Measurements from ENCODE around the gene AXL. TPM values are rescaled to one million over a fixed set of nuclear protein-coding genes. Genes with fewer than 3 reads are reported as not detected.

AXL gene
- total RNA-seq, 2 experiments from 2014 or later: not detected

DNA sequence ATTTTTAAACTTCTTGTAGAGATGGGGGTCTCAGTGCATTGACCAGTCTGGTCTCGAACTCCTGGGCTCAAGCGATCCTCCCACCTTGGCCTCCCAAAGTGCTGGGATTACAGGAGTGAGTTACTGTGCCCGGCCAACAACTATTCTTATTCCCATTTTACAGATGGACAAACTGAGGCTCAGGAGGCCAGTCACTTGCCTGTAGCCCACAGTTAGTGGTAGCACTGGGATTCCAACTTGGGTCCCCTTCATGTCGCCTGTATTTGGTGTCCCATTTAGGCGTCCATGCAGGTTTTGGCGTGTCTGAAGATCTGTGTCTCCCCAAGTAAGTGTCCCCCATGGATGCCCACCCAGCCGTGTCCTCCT lies 791 bp upstream of the AXL start:
- Mint-ChIP-seq H3K27me3 (ENCODE audit: low read depth) (peaks cover 30% of the 10 kb centered on the region), H3K4me1 (ENCODE audit: low read depth) (no peaks in the 10 kb centered on the region), H3K9me3 (ENCODE audit: insufficient read depth) (no peaks in the 10 kb centered on the region), H3K27ac (no peak overlapping the region), H3K36me3 (ENCODE audit: low read depth) (no peaks in the 10 kb centered on the region), H3K4me3 (no peak overlapping the region)
- POLR2A ChIA-PET: no interaction called here
- ATAC-seq (no peak), DNase-seq (no peak)
- CTCF ChIA-PET: no interaction called here

DNA sequence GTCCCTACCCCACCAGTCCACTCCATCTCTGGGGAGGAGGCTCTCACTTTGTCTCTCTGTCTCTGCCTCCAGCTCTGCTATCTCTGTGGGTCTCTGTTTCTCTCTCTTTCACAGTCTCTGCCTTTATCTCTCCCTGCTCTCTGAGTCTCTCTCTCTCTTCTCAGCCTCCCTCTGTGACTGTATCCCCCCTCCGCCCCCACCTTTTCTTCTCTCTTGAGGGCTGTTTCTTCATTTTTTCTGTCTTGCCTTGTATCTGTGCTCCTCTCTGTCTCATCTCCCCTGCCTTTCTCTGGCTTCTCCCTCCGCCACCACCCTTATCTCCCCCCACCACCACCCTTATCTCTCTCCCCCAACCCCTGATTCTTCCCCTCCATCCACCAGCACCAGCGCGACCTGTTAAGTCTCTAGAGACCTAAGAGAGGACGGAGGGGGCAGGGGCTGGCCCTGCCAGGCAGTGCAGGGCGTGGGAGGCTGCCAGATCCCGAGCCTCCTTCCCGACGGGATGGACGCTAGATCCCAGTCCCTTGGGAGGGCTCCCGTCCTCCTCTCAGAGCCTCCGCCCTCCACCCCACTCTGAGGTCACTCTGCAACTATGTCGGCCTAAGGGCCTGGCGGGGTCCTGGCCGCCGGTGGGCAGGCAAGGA lies 1.0 kb downstream of the AXL start:
- H3K4me1 Mint-ChIP-seq (ENCODE audit: low read depth): no peaks in the 10 kb centered on the region
- CTCF ChIA-PET: no interaction called here
- DNase-seq (no peak), ATAC-seq (no peak)
- no peak overlapping the region for H3K4me3 Mint-ChIP-seq
- POLR2A ChIA-PET: no interaction called here
- H3K36me3 Mint-ChIP-seq (ENCODE audit: low read depth): no peaks in the 10 kb centered on the region
- no peaks in the 10 kb centered on the region for H3K9me3 Mint-ChIP-seq (ENCODE audit: insufficient read depth)
- no peak overlapping the region for H3K27ac Mint-ChIP-seq
- H3K27me3 Mint-ChIP-seq (ENCODE audit: low read depth): peaks cover 39% of the 10 kb centered on the region

DNA sequence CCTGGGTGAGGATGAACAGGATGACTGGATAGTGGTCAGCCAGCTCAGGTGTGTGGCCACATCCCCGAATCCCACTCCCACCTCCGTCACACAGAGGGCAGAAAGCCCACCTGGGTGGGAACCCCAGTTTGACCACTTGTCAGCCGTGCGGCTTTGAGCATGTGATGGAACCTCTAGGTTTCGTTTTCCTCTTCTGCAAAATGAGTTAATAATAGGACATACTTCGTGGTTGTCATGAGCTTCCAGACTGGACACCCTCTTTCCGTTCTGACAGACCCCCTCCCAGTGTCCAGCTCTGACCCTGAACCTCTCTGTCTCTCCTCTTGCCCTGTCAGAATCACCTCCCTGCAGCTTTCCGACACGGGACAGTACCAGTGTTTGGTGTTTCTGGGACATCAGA lies 1.8 kb downstream of the AXL start:
- H3K36me3 Mint-ChIP-seq (ENCODE audit: low read depth): no peaks in the 10 kb centered on the region
- no peaks in the 10 kb centered on the region for H3K9me3 Mint-ChIP-seq (ENCODE audit: insufficient read depth)
- DNase-seq (no peak), ATAC-seq (no peak)
- no peak overlapping the region for H3K4me3 Mint-ChIP-seq
- no peak overlapping the region for H3K27ac Mint-ChIP-seq
- POLR2A ChIA-PET: no interaction called here
- H3K4me1 Mint-ChIP-seq (ENCODE audit: low read depth): peaks cover 4% of the 10 kb centered on the region
- CTCF ChIA-PET: interaction anchor here (1.3 to 1.4 kb wide), 2 partner anchors 16 to 87 kb away, joined by 3 to 6 read pairs; no protein-coding TSS in a partner anchor
- H3K27me3 Mint-ChIP-seq (ENCODE audit: low read depth): peaks cover 46% of the 10 kb centered on the region

DNA sequence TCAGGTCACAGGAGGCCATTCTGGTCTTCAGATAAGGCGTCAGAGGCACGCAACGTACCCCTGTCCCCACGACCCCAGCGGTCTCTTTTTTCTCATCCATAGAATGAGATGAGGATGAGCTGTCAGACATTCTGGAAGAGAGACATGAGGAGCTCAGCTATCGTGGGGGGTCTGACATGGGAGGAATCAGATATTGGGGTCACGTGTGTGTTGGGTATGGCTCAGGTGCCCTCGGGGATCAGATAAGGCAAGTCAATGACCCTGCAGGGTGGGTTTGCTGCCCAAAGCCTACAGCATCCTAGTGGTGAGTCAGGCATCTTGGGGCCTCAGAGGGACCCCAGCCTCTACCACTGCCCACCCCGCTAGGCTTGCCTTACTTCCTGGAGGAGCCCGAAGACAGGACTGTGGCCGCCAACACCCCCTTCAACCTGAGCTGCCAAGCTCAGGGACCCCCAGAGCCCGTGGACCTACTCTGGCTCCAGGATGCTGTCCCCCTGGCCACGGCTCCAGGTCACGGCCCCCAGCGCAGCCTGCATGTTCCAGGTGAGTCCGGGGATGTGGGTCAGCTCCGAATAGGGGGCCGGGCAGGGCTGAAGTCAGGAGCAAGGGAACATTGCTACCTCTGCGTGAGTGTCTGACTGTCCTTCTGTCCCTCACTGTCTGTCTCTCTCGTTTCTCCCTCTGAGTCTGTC lies 2.6 kb downstream of the AXL start:
- ChIA-PET POLR2A (no interaction called here), CTCF (interaction anchor here (1.3 to 1.4 kb wide), 2 partner anchors 17 to 86 kb away, joined by 3 to 6 read pairs; no protein-coding TSS in a partner anchor)
- no peaks in the 10 kb centered on the region for H3K36me3 Mint-ChIP-seq (ENCODE audit: low read depth)
- peaks cover 7% of the 10 kb centered on the region for H3K4me1 Mint-ChIP-seq (ENCODE audit: low read depth)
- H3K27ac Mint-ChIP-seq: no peak overlapping the region
- ATAC-seq (no peak), DNase-seq (no peak)
- no peaks in the 10 kb centered on the region for H3K9me3 Mint-ChIP-seq (ENCODE audit: insufficient read depth)
- H3K27me3 Mint-ChIP-seq (ENCODE audit: low read depth): peaks cover 49% of the 10 kb centered on the region
- no peak overlapping the region for H3K4me3 Mint-ChIP-seq

DNA sequence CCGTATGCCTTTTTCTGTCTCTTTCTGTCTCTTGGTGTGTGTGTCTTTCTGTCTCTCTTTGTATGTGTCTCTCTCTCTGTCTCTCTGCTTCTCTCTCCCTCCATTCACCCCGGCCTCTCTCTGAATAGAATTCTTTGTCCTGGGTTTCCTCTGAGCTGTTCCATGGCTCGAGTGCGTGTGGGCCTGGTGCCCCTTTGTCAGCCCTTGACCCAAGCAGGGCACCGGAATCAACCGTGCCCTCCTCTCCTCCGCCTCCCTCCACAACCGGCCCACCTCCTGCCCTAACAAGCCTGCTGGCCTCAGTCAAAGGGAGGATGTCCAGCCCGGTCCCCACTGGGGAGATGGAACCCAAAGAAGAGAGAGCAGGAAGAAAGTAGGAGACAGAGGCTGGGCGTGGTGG lies 3.2 kb downstream of the AXL start:
- CTCF ChIA-PET: no interaction called here
- H3K27me3 Mint-ChIP-seq (ENCODE audit: low read depth): peaks cover 46% of the 10 kb centered on the region

DNA sequence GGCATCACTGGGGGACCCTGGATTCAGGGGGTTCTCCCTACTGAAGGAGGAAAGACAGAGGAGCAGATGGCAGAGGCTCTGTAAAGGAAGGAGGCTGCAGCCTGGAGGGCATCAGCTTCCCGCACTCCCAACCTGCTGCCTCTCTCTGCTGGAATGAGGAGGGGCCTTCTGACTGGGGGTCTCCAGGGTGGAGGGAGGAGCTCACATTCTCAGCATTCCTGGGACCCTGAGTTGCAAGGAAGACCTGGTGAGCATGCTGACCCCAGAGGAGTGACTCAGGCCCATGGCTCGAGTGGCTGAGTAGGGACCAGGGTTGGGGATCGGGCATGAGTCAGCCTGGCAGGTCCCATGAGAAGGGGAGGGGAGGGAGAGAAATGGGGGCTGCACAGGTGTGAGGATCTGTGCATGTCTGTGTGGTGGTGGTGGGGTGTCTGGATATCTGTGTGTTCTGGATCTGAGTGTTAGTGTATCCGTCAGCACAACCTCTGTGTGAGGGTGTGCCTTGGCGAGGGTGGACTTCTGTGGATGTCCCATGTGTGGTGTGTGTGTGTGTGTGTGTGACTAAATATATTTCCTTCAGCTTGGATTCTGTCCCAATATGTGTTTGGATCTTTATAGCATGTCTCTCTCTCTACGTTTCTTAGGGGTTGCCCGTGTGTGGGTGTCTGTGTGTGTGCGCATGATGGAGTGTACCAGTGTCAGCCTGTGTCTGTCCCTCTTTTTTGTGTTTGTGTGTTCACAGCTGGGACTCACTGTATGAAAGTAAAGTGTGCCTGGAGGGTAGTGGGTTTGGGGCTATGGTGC lies 4.6 kb downstream of the AXL start:
- Mint-ChIP-seq H3K4me1 (ENCODE audit: low read depth) (peaks cover 12% of the 10 kb centered on the region), H3K27ac (no peak overlapping the region), H3K9me3 (ENCODE audit: insufficient read depth) (no peaks in the 10 kb centered on the region), H3K36me3 (ENCODE audit: low read depth) (no peaks in the 10 kb centered on the region), H3K27me3 (ENCODE audit: low read depth) (peaks cover 38% of the 10 kb centered on the region), H3K4me3 (no peak overlapping the region)
- ChIA-PET POLR2A (no interaction called here), CTCF (interaction anchor here (2.0 kb wide), 1 partner anchor 39 kb away, joined by 5 read pairs; no protein-coding TSS in a partner anchor)
- ATAC-seq: no peak
- DNase-seq: no peak

More for the DNA sequence above, 3.2 kb downstream of the AXL start:
- POLR2A ChIA-PET: no interaction called here
- DNase-seq (no peak), ATAC-seq (no peak)
- Mint-ChIP-seq H3K27ac (no peak overlapping the region), H3K4me1 (ENCODE audit: low read depth) (peaks cover 12% of the 10 kb centered on the region), H3K36me3 (ENCODE audit: low read depth) (no peaks in the 10 kb centered on the region), H3K4me3 (no peak overlapping the region), H3K9me3 (ENCODE audit: insufficient read depth) (no peaks in the 10 kb centered on the region)

DNA sequence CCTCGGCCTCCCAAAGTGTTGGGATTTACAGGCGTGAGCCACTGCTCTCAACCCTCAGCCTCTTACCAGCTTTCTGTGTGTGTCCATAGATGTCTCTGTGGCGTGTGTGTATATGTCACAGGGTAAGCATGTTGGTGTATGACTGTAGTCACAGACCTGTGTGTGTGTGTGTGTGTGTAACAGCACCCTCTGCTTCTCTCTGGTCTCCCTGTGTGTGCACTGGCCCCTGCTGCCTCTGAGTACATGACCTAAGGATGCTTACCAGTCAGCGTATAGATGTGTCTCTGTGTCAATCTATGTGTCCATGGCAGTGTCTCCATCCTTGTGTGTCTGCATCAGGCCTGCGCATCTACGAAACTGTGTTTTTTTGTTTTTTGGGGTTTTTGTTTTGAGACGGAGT lies 5.6 kb downstream of the AXL start:
- POLR2A ChIA-PET: interaction anchor here (0.6 kb wide), 1 partner anchor 935 kb away, joined by 3 read pairs; no protein-coding TSS in a partner anchor

DNA sequence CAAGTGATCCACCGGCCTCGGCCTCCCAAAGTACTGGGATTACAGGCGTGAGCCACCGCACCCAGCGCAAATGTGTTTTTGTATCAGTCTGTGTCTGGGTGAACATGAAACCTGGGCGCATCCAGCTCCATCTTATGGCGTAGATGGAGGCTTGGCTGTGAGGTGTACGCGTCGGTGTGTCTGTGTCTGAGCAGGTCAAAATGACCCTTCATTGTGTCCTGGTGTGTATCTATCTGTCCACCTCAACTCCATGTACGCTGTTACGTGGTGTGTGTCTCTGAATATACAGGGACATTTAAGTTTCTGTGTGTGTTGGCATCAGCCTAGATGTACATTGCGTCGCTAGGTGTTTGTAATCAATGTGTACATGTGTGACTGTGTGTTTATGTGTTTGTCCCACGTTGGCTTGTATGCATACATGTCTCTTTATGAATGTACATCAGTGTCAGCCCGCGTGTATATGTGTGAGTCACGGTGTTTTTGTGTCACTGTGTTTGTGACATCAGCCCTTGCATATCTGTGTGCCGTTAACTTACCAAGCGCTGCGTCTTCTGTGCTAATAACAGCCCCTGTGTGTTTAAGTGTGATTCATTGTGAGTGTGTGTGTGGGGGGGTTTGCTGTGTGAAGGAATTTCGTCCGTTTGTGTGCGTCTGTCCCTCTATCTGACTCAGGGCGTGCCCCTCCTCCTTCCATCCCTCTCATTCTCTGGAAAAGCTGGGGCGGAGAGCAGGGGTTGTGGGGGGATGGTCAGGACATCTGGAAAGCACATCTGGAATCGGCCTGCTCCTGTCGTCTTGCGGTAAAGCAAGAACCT lies 6.4 kb downstream of the AXL start:
- ATAC-seq (peak; percentile 13), DNase-seq (peak; percentile 28)
- Mint-ChIP-seq H3K36me3 (ENCODE audit: low read depth) (no peaks in the 10 kb centered on the region), H3K27ac (peak overlapping the region; percentile 65), H3K9me3 (ENCODE audit: insufficient read depth) (no peaks in the 10 kb centered on the region), H3K4me3 (peak overlapping the region; percentile 62), H3K4me1 (ENCODE audit: low read depth) (peaks cover 12% of the 10 kb centered on the region), H3K27me3 (ENCODE audit: low read depth) (peaks cover 27% of the 10 kb centered on the region)
- ChIA-PET POLR2A (no interaction called here), CTCF (interaction anchor here (1.0 to 2.0 kb wide), 4 partner anchors 37 to 590 kb away, joined by 3 to 5 read pairs (median 4); partner anchors contain the start of gene HNRNPUL1)

More for the DNA sequence above, 5.6 kb downstream of the AXL start:
- CTCF ChIA-PET: interaction anchor here (2.0 kb wide), 1 partner anchor 38 kb away, joined by 5 read pairs; no protein-coding TSS in a partner anchor
- Mint-ChIP-seq H3K36me3 (ENCODE audit: low read depth) (no peaks in the 10 kb centered on the region), H3K27ac (peak overlapping the region; percentile 4), H3K27me3 (ENCODE audit: low read depth) (peaks cover 31% of the 10 kb centered on the region), H3K4me3 (no peak overlapping the region), H3K4me1 (ENCODE audit: low read depth) (peaks cover 12% of the 10 kb centered on the region), H3K9me3 (ENCODE audit: insufficient read depth) (no peaks in the 10 kb centered on the region)
- ATAC-seq (no peak), DNase-seq (no peak)

DNA sequence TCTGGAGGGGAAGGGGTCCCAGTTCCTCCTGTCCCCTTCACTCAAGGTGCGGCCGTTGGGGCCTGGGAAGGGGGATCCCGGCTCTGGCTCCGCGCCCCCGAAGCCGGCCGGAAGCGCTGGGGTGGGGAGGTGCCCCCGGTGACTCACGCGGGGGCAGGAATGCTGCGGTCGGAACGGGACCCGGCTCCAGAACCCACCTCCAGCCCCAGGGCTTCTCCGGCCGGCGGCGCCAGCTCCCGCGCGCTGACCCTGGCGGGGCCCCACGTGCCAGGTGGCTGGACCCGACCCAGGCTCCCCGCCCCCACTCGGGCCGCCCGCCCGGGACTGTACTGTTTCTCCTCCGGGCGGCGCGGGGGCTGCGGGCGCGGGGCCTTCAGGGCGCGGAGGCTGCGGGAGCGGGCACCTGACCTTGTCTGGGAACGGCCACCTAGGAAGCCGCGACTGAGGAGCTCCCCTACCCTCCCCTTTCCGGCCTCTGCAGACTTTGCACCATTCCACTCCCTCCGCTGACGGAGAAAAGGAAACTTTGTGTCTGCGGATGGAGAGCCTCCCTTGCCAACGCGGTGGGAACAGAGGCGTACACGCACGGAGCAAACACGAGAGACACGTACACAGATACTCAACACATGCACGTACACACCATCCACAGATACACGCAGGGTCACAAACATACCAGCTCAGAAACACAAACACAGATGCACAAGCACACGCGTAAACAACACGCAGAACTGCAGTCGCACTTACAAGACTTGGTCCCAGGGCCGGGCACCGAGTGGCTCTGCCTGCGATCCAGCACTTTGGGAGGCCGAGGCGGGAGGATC lies 7.2 kb downstream of the AXL start:
- CTCF ChIA-PET: interaction anchor here (1.0 to 1.2 kb wide), 3 partner anchors 36 to 591 kb away, joined by 3 to 4 read pairs (median 3); partner anchors contain the start of gene HNRNPUL1
- Mint-ChIP-seq H3K27ac (peak overlapping the region; percentile 74), H3K4me3 (peak overlapping the region; percentile 77), H3K4me1 (ENCODE audit: low read depth) (peaks cover 12% of the 10 kb centered on the region), H3K27me3 (ENCODE audit: low read depth) (peaks cover 21% of the 10 kb centered on the region), H3K9me3 (ENCODE audit: insufficient read depth) (no peaks in the 10 kb centered on the region), H3K36me3 (ENCODE audit: low read depth) (no peaks in the 10 kb centered on the region)
- POLR2A ChIA-PET: interaction anchor here (0.8 kb wide), 1 partner anchor 44 kb away, joined by 4 read pairs; no protein-coding TSS in a partner anchor
- DNase-seq (peak; percentile 50), ATAC-seq (peak; percentile 62)

DNA sequence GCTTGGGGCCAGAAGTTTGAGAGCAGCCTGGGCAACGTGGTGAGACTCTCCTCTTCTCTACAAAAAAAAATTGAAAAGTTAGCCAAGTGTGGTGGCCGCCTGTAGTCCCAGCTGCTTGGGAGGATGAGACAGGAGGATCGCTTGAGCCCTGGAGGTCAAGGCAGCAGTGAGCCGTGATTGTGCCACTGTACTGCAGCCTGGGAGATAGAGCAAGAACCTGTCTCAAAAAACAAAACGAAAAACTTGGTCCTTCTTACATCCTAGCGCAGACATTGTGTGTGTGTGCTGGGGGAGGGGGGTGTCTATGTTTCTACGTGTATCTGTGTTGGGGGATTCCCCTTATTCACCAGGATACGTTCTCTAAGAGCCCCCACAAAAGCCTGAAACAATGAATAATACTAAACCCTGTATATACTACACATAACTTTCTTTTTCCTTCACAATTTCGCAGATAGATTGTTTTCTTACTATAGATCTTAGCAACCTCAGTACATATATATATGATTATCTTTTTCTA lies 7.9 kb downstream of the AXL start:
- Mint-ChIP-seq H3K27me3 (ENCODE audit: low read depth) (peaks cover 21% of the 10 kb centered on the region), H3K4me3 (peak overlapping the region; percentile 77), H3K9me3 (ENCODE audit: insufficient read depth) (no peaks in the 10 kb centered on the region), H3K4me1 (ENCODE audit: low read depth) (peaks cover 12% of the 10 kb centered on the region), H3K27ac (peak overlapping the region; percentile 17), H3K36me3 (ENCODE audit: low read depth) (no peaks in the 10 kb centered on the region)
- CTCF ChIA-PET: interaction anchor here (1.0 to 2.0 kb wide), 3 partner anchors 23 to 37 kb away, joined by 3 to 6 read pairs (median 4); partner anchors contain the start of gene HNRNPUL1
- ATAC-seq: no peak
- POLR2A ChIA-PET: interaction anchor here (0.8 kb wide), 1 partner anchor 45 kb away, joined by 4 read pairs; no protein-coding TSS in a partner anchor
- no peak for DNase-seq
